Psoas muscle (tissue), 8 donors: ENCODE data around the gene FAM234A. TPM values are rescaled to one million over a fixed set of nuclear protein-coding genes. Genes with fewer than 3 reads are reported as not detected.
A peak's percentile ranks its signal among the peaks of the same experiment; 100 is the strongest.

Experiments
- ATAC-seq, 4 donors: fragments of 200-7000 bp; cut with Tn5 transposase; one replicate each; pipeline ENCODE4 v1.9.1; 2020; ENCODE audit warnings: moderate library complexity in 3 of 4, mild to moderate bottlenecking in 2 of 4
- DNase-seq, 2 donors: peaks; one replicate each; pipeline ENCODE4 v3.0.0-alpha.2; 2020
- H3K27ac ChIP-seq: fragments of 200-600 bp; one replicate; pipeline ENCODE4 v1.8.0; 2022
- H3K27me3 ChIP-seq, 3 donors: fragments of 200-600 bp in 1 of 3; one replicate each; pipeline versions ENCODE4 v1.6.1 to v1.8.0; 2013 to 2022; ENCODE audit warnings: low read length in 2 of 3, mild to moderate bottlenecking in 2 of 3, moderate library complexity in 1 of 3; ENCODE audit not compliant: insufficient read depth in 3 of 3
- H3K36me3 ChIP-seq, 2 donors: fragments of 200-600 bp in 1 of 2; one replicate each; pipeline versions ENCODE4 v1.6.1 to v1.8.0; 2013 to 2022; ENCODE audit warnings: low read depth in 1 of 2, mild to moderate bottlenecking in 1 of 2, moderate library complexity in 1 of 2; ENCODE audit not compliant: insufficient read depth in 1 of 2
- H3K4me1 ChIP-seq: fragments of 200-600 bp; one replicate; pipeline ENCODE4 v1.8.0; 2022
- H3K4me3 ChIP-seq: fragments of 200-600 bp; one replicate; pipeline ENCODE4 v1.8.0; 2022; ENCODE audit warnings: mild to moderate bottlenecking
- H3K9me3 ChIP-seq: fragments of 200-600 bp; one replicate; pipeline ENCODE4 v1.8.0; 2022
- WGBS, 3 donors: extraction: QIAGEN DNeasy Blood & Tissue Kit; methylation state at CpG; one replicate each; pipeline versions ENCODE4 v1.1.6 to v1.1.7; 2013; 5-methylcytosine and 5-hydroxymethylcytosine counted together
- intact Hi-C, 2 donors: fragments of 100-400 bp; cut with DNase I; formaldehyde crosslinking; loops; one replicate each; pipeline versions ENCODE4 v1.11.0 to v1.14.2; 2022
- polyA plus RNA-seq, 3 donors: library from polyadenylated mRNA; stranded (reverse); fragments of 200-250 nt; gene quantifications; one replicate each; pipeline ENCODE4 v1.2.3, GENCODE V29; 2013
- total RNA-seq, 4 donors: library from RNA; stranded (reverse); fragmentation: NEBNext Ultra II Directional in 2 of 4; extraction: Animal tissue kit (Norgen Biotek cat#: 25700) in 2 of 4; gene quantifications; one replicate each; pipeline versions ENCODE4 v1.2.1 to v1.2.4, GENCODE V29; 2021 to 2023
- TF ChIP-seq, protein P1 (sequence below): fragments of 200-600 bp; IDR thresholded peaks from one replicate; pipeline ENCODE4 v1.8.0; 2022; ENCODE audit warnings: antibody characterized with exemption
- donor health status: healthy with polysubstance abuse.
- donor health status: DM: no; HTN: no; CAD: no; lungs with moderate emphysema.
- donor health status: Bipolar disorder and iron deficiency.
- donor health status: healthy.
- donor health status: DM: yes; HTN: yes; CAD: no.
- donor health status: DM: no; HTN: no; CAD: no.
- donor health status: DM: no; HTN: no; CAD: no.
- donor health status: DM: yes; HTN: yes; CAD: no.

The FAM234A gene
- total and polyA plus RNA-seq, 7 donors, result 54.2 to 198 (median 117) TPM

DNA sequence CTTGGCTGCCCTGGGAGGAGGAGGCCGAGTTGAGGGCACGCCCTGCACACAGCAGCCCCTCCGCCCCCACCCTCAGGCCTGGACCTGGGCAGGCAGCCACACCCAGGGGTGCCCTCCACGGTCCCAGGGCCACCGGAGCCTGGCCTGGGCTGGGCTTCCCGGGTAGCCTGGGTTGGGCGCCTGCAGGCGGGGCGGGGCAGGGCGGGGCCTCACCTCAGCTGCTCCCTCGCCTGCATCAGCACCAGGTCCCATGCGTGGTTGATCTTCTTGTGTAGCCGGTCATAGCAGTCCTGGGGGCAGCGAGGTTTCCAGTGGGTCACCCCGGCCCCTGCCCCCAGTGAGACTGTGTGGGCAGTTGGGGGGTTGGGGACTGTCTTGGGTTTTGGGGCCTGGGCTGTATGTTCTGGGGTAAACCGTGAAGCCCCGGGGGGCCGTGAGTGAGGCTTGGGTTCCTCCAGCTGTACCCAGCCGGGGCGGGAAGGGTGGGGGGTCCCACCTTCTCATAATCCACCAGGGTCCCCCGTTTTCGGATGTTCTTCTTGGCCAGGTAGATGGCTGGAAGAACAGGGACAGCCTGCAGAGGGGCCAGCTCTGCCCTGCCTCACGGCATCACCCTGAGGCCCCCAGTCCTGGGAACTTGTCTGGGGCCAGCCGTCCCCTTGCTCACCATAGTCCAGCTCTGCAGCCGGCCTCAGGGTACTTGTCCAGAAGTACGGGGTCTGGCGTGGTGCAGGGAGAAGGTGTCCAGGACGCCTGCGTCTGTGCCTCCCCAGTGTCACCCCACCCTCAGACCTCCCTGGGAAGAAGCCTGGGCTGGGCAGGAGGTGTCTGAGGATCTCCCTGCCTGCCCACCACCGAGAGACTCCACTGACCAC, 39.2 kb downstream of the FAM234A start:
- Histone ChIP-seq H3K9me3 (no peaks in the 10 kb centered on the region), H3K27me3 (peaks cover 0 to 21% (median 19%) of the 10 kb centered on the region in 3 donors), H3K27ac (no peak overlapping the region), H3K4me1 (peaks cover 5% of the 10 kb centered on the region), H3K4me3 (no peak overlapping the region), H3K36me3 (no peaks in the 10 kb centered on the region)
- DNase-seq (no peak), ATAC-seq (no peak)
- TF ChIP-seq, protein P1, sequence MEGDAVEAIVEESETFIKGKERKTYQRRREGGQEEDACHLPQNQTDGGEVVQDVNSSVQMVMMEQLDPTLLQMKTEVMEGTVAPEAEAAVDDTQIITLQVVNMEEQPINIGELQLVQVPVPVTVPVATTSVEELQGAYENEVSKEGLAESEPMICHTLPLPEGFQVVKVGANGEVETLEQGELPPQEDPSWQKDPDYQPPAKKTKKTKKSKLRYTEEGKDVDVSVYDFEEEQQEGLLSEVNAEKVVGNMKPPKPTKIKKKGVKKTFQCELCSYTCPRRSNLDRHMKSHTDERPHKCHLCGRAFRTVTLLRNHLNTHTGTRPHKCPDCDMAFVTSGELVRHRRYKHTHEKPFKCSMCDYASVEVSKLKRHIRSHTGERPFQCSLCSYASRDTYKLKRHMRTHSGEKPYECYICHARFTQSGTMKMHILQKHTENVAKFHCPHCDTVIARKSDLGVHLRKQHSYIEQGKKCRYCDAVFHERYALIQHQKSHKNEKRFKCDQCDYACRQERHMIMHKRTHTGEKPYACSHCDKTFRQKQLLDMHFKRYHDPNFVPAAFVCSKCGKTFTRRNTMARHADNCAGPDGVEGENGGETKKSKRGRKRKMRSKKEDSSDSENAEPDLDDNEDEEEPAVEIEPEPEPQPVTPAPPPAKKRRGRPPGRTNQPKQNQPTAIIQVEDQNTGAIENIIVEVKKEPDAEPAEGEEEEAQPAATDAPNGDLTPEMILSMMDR, result no peak
- 74 to 82% (median 79%) methylated on average over 28 to 30 of the region's 30 CpGs for WGBS, 3 donors
- intact Hi-C loops, result no loop called here

DNA sequence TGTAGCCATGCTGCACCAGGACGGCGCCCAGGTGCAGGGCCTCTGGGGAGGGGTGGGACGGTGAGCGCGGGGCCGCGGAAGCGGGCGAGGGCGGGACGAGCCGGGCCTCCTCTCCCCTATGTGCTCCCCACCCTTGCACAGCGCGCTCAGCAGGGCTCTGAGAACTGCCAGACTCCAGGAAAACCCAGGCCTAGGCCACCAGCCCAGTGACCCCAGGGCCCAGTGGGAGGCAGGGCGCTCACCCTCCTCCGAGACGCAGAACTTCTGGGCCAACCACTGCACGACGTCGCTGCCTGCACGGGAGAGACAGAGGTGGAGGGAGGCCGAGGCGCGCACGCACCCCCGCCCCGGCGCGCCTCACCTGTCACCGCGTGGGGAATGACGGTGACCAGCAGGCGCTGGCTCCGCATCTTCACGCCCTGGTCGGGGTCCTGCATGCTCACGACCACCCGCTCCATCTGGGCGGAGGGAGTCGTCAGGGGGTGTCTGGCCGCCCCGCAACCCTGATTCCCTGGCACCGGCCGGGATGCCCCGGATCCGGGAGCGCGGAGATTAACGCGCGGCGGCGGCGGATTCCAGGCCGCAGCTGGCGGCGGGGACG, 40.5 kb downstream of the FAM234A start:
- intact Hi-C loops, result no loop called here
- Histone ChIP-seq H3K27ac (no peak overlapping the region), H3K4me3 (peak overlapping the region; percentile 66), H3K27me3 (peaks cover 0 to 26% (median 25%) of the 10 kb centered on the region in 3 donors), H3K36me3 (no peaks in the 10 kb centered on the region), H3K4me1 (peaks cover 5% of the 10 kb centered on the region), H3K9me3 (no peaks in the 10 kb centered on the region)
- 3 to 4% (median 3%) methylated on average over 20 to 58 of the region's 58 CpGs for WGBS, 3 donors
- no peak for DNase-seq
- peak; percentile 10 to 32 (median 12) for ATAC-seq
- TF ChIP-seq, protein P1, result no peak

DNA sequence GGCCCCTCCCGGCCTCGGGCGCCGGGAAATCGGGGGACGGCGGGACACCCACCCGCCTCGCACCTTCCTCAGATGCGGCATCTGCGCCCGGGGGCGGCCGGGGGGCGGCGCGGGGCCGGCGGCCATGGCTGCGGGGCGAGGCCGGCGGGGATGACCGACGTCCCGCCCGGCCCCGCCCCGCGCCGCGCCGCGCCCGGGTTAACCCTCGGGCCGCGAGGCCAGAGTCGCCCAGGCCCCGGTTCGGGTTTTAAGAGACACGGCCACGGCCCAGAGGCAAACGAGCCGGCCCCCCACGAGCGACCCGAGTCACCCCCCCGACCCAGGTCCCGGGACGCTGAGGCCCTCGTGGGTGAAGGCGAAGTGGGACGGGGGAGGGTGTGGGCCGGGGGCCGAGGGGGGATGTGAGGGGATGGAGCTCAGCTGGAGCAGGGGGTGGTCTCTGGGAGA, 41.2 kb downstream of the FAM234A start, which contains the start of gene RGS11:
TSS of gene RGS11 (minus strand) at position 159 of the 447 bp plus-strand sequence. CDS start at position 126, 33 bp downstream.
- TF ChIP-seq, protein P1, result no peak
- Histone ChIP-seq H3K4me1 (peaks cover 7% of the 10 kb centered on the region), H3K27ac (no peak within 1 kb of the TSS), H3K4me3 (peak within 1 kb of the TSS; percentile 66), H3K27me3 (peaks cover 0 to 29% (median 25%) of the 10 kb centered on the region in 3 donors), H3K9me3 (no peaks in the 10 kb centered on the region), H3K36me3 (no peaks in the 10 kb centered on the region)
- intact Hi-C loops, result no loop called here
- no peak for DNase-seq
- ATAC-seq, result peak in 1 of 4 donors; percentile 46
- 1 to 3% (median 3%) methylated on average over 42 to 56 of the region's 56 CpGs for WGBS, 3 donors

DNA sequence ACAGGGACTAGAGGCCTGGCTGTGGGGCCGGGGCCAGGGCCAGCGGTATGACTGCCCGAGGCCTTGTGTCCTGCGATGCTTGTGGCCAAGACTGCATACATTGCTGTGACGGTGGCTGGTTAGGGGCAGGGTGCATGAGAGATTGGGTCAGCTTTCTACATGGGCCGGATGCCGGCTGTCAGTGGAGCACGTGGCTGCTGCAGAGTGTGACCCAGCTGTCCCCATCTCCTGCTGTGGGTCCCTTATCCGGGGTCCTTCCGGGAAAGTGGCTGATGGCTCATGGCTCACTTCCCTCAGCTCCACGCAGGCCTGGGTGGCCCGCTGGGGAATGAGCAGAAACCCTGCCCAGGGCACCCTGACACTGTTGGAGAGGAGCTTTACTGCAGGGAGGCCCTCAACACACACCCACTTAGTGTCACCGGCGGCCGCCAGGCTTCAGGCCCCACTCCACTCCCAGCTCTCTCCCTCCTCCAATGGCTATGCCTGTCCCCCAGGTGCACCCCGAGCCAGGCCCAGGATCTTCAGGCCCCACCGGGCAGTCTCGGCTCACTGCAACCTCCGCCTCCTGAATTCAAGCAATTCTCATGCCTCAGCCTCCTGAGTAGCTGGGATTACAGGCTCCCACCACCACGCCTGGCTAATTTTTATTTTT, 41.9 kb downstream of the FAM234A start:
- ATAC-seq (peak; percentile 17 to 62 (median 46)), DNase-seq (no peak)
- H3K9me3 ChIP-seq, result no peaks in the 10 kb centered on the region
- H3K27me3 ChIP-seq, result peaks cover 0 to 37% (median 31%) of the 10 kb centered on the region in 3 donors
- WGBS, 3 donors, result 68 to 74% (median 70%) methylated on average over 18 to 20 of the region's 20 CpGs
- H3K27ac ChIP-seq, result no peak overlapping the region
- H3K4me3 ChIP-seq, result peak overlapping the region; percentile 66
- TF ChIP-seq, protein P1, result no peak
- H3K36me3 ChIP-seq, result no peaks in the 10 kb centered on the region
- H3K4me1 ChIP-seq, result peaks cover 10% of the 10 kb centered on the region
- intact Hi-C loops, result no loop called here
